Epithelial cell of proximal tubule (primary cell): ENCODE data around the gene SKOR1. TPM values are rescaled to one million over a fixed set of nuclear protein-coding genes. Genes with fewer than 3 reads are reported as not detected.

ENCODE experiments used
- DNase-seq: peaks from one replicate; pipeline ENCODE4 v3.0.0-alpha.2; 2011; ENCODE audit warnings: low read depth
- H3K4me3 ChIP-seq: 2 replicates; pipeline ENCODE4 v1.5.1; 2011; ENCODE audit warnings: low read depth, mild to moderate bottlenecking, low read length
- CTCF ChIP-seq: conservative IDR thresholded peaks from 2 replicates; pipeline ENCODE4 v1.5.1; 2012; ENCODE audit warnings: low read depth, mild to moderate bottlenecking, low read length
- total RNA-seq: library from RNA; depleted of rRNA; stranded (reverse); fragments of >200 nt; gene quantifications from 2 replicates; pipeline ENCODE4 v1.2.3, GENCODE V29; 2015

SKOR1 gene
- total RNA-seq, 1 donor from 2014 or later = not detected

GRCh38 chr15:67843571-67844387 lies 18.5 kb downstream of the SKOR1 start:
- no peak for TF ChIP-seq CTCF
- no peak for DNase-seq
- no peak overlapping the region for H3K4me3 ChIP-seq

GRCh38 chr15:67845974-67846373 lies 20.7 kb downstream of the SKOR1 start:
- no peak for DNase-seq
- no peak overlapping the region for H3K4me3 ChIP-seq
- no peak for TF ChIP-seq CTCF

DNA sequence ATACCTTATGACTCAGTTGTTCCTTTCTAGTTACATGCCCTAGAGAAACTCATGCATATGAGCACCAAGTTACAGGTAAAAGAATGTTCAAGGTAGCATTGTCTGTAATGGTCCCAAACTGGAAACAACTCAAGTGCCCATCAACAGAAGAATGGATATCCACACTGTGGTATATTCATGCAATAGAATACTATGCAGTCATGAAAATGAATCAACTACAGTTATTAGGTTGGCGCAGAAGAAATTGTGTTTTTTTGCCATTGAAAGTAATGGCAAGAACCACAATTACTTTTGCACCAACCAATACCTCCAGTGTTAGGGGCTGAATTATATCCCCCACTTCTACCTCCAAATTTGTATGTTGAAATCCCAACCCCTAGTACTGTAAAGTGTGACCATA lies 24.2 kb downstream of the SKOR1 start:
- DNase-seq = no peak
- no peak for TF ChIP-seq CTCF
- no peak overlapping the region for H3K4me3 ChIP-seq

DNA sequence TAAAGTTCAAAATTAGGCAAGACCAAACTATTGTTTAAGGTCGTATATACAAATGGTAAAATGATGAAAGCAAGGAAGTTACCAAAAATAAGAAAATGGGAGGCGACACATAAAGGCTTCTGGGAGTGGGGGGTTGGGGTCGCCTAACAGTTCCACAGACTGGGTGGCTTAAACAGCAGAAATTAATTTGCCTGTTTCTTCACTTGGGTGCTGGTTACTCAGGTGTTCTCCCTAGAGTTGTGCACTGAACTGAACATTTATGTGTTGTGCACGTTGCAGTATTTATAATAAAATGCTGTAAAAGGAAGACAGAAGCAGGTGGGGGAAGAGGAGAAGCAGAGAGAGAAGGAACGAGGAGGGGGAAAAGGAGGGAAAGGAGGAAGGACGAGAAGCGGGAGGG lies 25.0 kb downstream of the SKOR1 start:
- no peak for TF ChIP-seq CTCF
- DNase-seq = no peak
- no peak overlapping the region for H3K4me3 ChIP-seq

GRCh38 chr15:67850994-67851571 lies 25.8 kb downstream of the SKOR1 start:
- TF ChIP-seq CTCF = no peak
- no peak for DNase-seq
- H3K4me3 ChIP-seq = no peak overlapping the region

DNA sequence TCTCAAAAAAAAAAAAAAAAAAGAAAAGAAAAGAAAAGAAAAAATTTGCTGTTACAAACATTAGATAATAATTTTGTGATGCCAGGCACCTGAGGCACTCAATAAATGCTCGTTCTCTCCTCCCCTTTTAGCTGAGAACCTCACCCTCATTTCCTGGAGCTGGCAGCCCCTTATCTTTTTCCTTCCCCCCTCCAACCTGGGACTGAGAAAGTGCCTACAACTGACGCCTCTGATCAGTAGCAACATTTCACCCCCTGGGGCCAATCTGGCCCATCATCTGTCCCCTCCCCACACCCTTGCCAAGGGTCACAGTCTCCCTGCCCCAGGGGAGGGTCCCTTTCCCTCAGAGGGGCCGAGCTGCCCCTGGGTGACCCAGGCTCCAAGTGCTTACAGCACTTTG lies 27.1 kb downstream of the SKOR1 start:
- TF ChIP-seq CTCF = no peak
- no peak for DNase-seq
- H3K4me3 ChIP-seq = no peak overlapping the region

DNA sequence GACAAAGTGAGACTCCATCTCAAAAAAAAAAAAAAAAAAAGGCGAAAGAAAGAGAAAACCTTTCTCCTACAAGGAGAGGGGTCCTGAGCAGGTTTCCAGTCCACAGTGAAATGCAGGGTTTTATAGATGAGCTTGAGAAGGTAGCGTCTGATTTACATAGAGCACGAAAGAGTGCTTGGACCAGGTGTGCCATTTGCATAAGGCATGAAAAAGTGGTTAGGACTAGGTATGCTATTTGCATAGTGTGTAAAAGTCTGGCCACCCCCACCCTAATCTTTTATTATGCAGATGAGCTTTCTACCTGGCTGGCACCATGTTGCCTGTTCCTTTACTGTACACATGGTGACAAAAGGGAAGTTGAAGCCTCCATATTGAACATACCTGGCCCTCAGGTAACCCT lies 28.1 kb downstream of the SKOR1 start:
- no peak for TF ChIP-seq CTCF
- H3K4me3 ChIP-seq = no peak overlapping the region
- DNase-seq = no peak
